Memory B cell (primary cell): ENCODE measurements around the gene SSH2.
A peak's percentile ranks its signal among the peaks of the same experiment; 100 is the strongest.
"Not testable (repeated sequence)": the region's sequence is repeated elsewhere in the genome, so short reads cannot be mapped to it uniquely, and the experiment has no call there.

Source experiments
- ATAC-seq: fragments of 150-1000 bp; cut with Tn5 transposase; 2 replicates; pipeline ENCODE4 v1.10.0; 2021; ENCODE audit warnings: low read depth, mild to moderate bottlenecking, moderate library complexity
- DNase-seq, 2 donors: peaks; one replicate each; pipeline ENCODE4 v3.0.0; 2022; ENCODE audit warnings: low spot score in 2 of 2
- H3K27ac Mint-ChIP-seq: one replicate; pipeline ENCODE4 v1.8.0; 2022; ENCODE audit warnings: mild to moderate bottlenecking, moderate library complexity, mixed read lengths
- H3K27me3 Mint-ChIP-seq: one replicate; pipeline ENCODE4 v1.8.0; 2022; ENCODE audit warnings: mixed read lengths
- H3K36me3 Mint-ChIP-seq: one replicate; pipeline ENCODE4 v1.8.0; 2022; ENCODE audit warnings: mild to moderate bottlenecking, mixed read lengths
- H3K4me1 Mint-ChIP-seq: one replicate; pipeline ENCODE4 v1.8.0; 2022; ENCODE audit warnings: mixed read lengths
- H3K4me3 Mint-ChIP-seq: one replicate; pipeline ENCODE4 v1.8.0; 2022; ENCODE audit warnings: mild to moderate bottlenecking, moderate library complexity, mixed read lengths
- H3K9me3 Mint-ChIP-seq: one replicate; pipeline ENCODE4 v1.8.0; 2022; ENCODE audit warnings: mixed read lengths

Gene SSH2, protein sequence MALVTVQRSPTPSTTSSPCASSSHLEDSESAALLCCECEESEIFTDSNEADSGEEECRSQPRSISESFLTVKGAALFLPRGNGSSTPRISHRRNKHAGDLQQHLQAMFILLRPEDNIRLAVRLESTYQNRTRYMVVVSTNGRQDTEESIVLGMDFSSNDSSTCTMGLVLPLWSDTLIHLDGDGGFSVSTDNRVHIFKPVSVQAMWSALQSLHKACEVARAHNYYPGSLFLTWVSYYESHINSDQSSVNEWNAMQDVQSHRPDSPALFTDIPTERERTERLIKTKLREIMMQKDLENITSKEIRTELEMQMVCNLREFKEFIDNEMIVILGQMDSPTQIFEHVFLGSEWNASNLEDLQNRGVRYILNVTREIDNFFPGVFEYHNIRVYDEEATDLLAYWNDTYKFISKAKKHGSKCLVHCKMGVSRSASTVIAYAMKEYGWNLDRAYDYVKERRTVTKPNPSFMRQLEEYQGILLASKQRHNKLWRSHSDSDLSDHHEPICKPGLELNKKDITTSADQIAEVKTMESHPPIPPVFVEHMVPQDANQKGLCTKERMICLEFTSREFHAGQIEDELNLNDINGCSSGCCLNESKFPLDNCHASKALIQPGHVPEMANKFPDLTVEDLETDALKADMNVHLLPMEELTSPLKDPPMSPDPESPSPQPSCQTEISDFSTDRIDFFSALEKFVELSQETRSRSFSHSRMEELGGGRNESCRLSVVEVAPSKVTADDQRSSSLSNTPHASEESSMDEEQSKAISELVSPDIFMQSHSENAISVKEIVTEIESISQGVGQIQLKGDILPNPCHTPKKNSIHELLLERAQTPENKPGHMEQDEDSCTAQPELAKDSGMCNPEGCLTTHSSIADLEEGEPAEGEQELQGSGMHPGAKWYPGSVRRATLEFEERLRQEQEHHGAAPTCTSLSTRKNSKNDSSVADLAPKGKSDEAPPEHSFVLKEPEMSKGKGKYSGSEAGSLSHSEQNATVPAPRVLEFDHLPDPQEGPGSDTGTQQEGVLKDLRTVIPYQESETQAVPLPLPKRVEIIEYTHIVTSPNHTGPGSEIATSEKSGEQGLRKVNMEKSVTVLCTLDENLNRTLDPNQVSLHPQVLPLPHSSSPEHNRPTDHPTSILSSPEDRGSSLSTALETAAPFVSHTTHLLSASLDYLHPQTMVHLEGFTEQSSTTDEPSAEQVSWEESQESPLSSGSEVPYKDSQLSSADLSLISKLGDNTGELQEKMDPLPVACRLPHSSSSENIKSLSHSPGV (N-terminal part only)

GRCh38 chr17:29929533-29930408 lies at the start of gene SSH2:
Gene SSH2, minus strand, starts transcription at chr17:29930228. Its CDS starts 228 bp downstream, at chr17:29930000.
- peaks cover 23% of the 10 kb centered on the region for H3K4me1 Mint-ChIP-seq
- no peak within 1 kb of the TSS for H3K4me3 Mint-ChIP-seq
- peak; percentile 82 for DNase-seq
- peaks cover 4% of the 10 kb centered on the region for H3K36me3 Mint-ChIP-seq
- ATAC-seq: peak; percentile 68
- no peaks in the 10 kb centered on the region for H3K9me3 Mint-ChIP-seq
- H3K27ac Mint-ChIP-seq: no peak within 1 kb of the TSS
- H3K27me3 Mint-ChIP-seq: no peaks in the 10 kb centered on the region

DNA sequence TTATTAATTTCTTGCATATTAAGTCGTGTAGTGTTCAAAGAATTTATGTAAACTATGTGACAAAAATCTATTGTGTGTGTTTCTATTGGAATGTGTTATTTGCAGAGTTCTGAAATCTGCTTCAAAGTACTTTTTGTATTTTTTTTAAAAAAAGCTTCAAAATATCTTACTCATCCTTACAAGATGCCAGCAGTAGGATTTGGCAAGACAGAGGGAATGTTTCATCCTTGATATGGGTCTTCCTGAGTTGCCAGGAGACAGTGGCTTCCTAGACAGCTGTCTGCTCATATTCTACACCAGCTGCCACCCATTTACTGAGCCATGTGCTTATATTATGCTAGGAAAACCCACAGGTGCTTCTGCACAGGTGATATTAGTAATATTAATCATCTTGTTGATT lies 47.8 kb upstream of the SSH2 start:
- Mint-ChIP-seq H3K4me1 (no peaks in the 10 kb centered on the region), H3K27me3 (peaks cover 3% of the 10 kb centered on the region), H3K9me3 (no peaks in the 10 kb centered on the region), H3K36me3 (peaks cover 2% of the 10 kb centered on the region), H3K27ac (no peak overlapping the region), H3K4me3 (no peak overlapping the region)
- ATAC-seq: no peak
- DNase-seq: no peak

- Mint-ChIP-seq H3K36me3 (no peaks in the 10 kb centered on the region), H3K9me3 (no peaks in the 10 kb centered on the region), H3K4me1 (no peaks in the 10 kb centered on the region), H3K27ac (no peak overlapping the region), H3K27me3 (no peaks in the 10 kb centered on the region), H3K4me3 (no peak overlapping the region)
- ATAC-seq (no peak), DNase-seq (no peak)
These were observed 43.0 kb upstream of the SSH2 start for GRCh38 chr17:29973005-29973404.

DNA sequence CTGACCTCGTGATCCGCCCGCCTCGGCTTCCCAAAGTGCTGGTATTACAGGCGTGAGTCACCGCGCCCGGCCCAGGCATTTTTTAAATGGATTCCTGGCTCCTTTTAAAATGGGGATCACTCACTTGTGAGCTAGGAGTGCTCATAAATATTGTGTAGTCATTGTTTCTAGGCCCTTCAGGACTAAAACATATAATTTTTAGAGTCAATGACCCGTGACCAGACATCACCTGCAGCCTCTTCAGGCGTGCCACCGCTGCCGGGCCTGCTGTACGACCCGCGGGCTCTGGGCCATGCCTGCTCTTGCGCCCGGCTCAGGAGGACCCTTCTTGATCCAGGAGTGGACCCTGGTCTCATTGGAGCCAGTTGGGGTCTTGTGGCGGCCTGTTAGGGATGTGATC lies 42.2 kb upstream of the SSH2 start:
- ATAC-seq (no peak), DNase-seq (no peak)
- Mint-ChIP-seq H3K4me3 (no peak overlapping the region), H3K27ac (no peak overlapping the region), H3K9me3 (no peaks in the 10 kb centered on the region), H3K36me3 (no peaks in the 10 kb centered on the region), H3K4me1 (no peaks in the 10 kb centered on the region), H3K27me3 (no peaks in the 10 kb centered on the region)

DNA sequence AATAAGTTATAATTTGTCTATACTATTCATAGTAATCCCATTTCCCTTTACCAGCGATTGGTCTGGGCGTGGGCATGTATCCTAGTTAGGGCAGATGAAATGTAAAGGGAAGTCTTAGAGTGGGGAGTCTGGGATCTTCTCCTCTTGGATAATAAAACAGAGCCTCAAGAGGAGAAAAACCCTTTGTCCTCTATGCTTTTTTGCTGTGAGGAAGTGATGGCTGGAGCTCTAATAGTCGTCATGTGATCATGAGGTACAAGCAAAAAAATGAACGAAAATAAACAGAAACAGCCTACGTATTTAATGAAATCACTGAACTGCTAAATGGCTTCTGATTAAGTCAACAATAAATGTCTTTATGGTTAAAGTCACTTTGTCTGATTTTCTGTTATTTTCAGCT lies 38.2 kb upstream of the SSH2 start:
- Mint-ChIP-seq H3K27me3 (no peaks in the 10 kb centered on the region), H3K36me3 (no peaks in the 10 kb centered on the region), H3K9me3 (peaks cover 3% of the 10 kb centered on the region), H3K4me3 (no peak overlapping the region), H3K4me1 (no peaks in the 10 kb centered on the region), H3K27ac (no peak overlapping the region)
- DNase-seq (no peak), ATAC-seq (no peak)

GRCh38 chr17:29962656-29963055 lies 32.6 kb upstream of the SSH2 start:
- Mint-ChIP-seq H3K4me1 (no peaks in the 10 kb centered on the region), H3K27ac (no peak overlapping the region)

GRCh38 chr17:29959658-29960337 lies 29.8 kb upstream of the SSH2 start:
- ATAC-seq (no peak), DNase-seq (no peak)
- Mint-ChIP-seq H3K27me3 (no peaks in the 10 kb centered on the region), H3K9me3 (peaks cover 6% of the 10 kb centered on the region), H3K36me3 (peaks cover 4% of the 10 kb centered on the region), H3K4me1 (no peaks in the 10 kb centered on the region), H3K27ac (no peak overlapping the region), H3K4me3 (no peak overlapping the region)

More at GRCh38 chr17:29962656-29963055, 32.6 kb upstream of the SSH2 start:
- Mint-ChIP-seq H3K36me3 (no peaks in the 10 kb centered on the region), H3K9me3 (peaks cover 6% of the 10 kb centered on the region), H3K27me3 (no peaks in the 10 kb centered on the region), H3K4me3 (no peak overlapping the region)
- DNase-seq (no peak), ATAC-seq (no peak)

DNA sequence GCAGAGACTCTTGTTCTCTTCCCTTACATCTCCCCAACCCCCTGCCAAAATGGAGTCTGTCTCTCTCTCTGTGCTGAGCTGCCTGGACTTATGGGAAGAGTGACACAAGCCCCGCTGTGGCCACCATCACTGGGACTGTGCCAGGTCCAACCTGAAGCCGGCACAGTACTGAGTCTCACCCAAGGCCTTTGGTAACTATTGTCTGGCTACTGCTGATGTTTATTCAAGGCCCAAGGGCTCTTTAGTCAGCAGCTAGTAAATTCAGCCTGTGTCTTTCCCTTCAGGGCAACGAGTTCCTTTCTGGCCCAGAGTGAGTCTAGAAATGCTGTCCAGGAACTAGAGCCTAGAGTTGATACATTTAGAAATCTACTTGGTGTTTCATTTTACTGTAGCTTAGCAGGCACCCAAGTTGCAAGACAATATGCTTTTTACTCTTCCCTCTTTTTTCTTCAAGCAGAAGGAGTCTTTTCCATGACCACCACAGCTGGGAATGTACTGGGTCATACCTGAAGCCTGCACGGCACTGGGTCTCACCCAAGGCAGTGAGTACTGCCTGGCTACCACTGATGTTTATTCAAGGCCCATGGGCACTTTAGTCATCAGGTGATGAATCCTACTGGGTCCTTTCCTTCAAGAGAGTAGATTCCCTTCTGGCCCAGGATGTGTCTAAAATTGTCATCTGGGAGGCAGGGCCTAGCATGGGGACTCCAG lies 29.1 kb upstream of the SSH2 start:
- Mint-ChIP-seq H3K36me3 (peaks cover 4% of the 10 kb centered on the region), H3K27me3 (no peaks in the 10 kb centered on the region), H3K27ac (no peak overlapping the region), H3K4me3 (no peak overlapping the region), H3K4me1 (no peaks in the 10 kb centered on the region), H3K9me3 (peaks cover 3% of the 10 kb centered on the region)
- ATAC-seq: no peak
- DNase-seq: no peak

GRCh38 chr17:29957488-29957887 lies 27.5 kb upstream of the SSH2 start:
- not testable (repeated sequence) for H3K4me3 Mint-ChIP-seq, H3K36me3 Mint-ChIP-seq, H3K9me3 Mint-ChIP-seq, H3K27me3 Mint-ChIP-seq, H3K4me1 Mint-ChIP-seq, ATAC-seq, H3K27ac Mint-ChIP-seq, DNase-seq

- no peaks in the 10 kb centered on the region for H3K4me1 Mint-ChIP-seq
- H3K36me3 Mint-ChIP-seq: peaks cover 9% of the 10 kb centered on the region
- ATAC-seq: no peak
These were observed 26.2 kb upstream of the SSH2 start for GRCh38 chr17:29956225-29956624.

DNA sequence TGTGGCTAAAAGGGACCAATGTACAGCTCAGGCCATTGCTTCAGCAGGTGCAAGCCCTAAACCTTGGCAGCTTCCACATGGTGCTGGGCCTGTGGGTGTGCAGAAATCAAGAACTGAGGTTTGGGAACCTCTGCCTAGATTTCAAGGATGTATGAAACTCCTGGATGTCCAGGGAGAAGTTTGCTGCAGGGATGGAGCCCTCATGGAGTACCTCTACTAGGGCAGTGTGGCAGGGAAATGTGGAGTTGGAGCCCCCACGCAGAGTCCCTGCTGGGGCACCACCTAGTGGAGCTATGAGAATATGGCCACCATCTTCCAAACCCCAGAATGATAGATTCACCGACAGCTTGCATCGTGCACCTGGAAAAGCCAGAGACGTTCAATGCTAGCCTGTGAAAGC lies 24.4 kb upstream of the SSH2 start:
- ATAC-seq (no peak), DNase-seq (no peak)
- Mint-ChIP-seq H3K36me3 (peaks cover 9% of the 10 kb centered on the region), H3K27me3 (no peaks in the 10 kb centered on the region), H3K27ac (no peak overlapping the region), H3K9me3 (peaks cover 8% of the 10 kb centered on the region), H3K4me3 (no peak overlapping the region), H3K4me1 (peaks cover 10% of the 10 kb centered on the region)

More at GRCh38 chr17:29956225-29956624, 26.2 kb upstream of the SSH2 start:
- DNase-seq: no peak
- Mint-ChIP-seq H3K27me3 (no peaks in the 10 kb centered on the region), H3K4me3 (no peak overlapping the region), H3K9me3 (peaks cover 8% of the 10 kb centered on the region), H3K27ac (no peak overlapping the region)

DNA sequence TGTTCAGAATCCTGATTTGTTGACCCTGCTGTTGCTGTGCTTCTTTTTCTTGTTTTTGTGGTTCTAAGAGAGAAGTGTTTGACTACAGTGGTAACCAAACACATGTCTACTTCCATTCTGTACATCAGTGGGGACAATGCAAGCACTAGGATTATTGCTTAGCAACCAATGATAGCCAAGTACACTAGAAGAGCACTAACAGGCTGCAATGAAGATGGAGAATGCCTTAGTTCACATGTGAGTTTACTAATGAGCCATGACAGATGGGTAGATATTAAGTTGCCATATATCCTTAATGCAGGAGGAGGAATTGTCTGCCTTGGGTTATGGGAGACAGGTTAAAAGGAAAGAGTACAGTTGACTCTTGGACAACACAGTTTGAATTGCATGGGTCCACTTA lies 19.7 kb upstream of the SSH2 start:
- ATAC-seq (no peak), DNase-seq (no peak)
- Mint-ChIP-seq H3K36me3 (peaks cover 5% of the 10 kb centered on the region), H3K4me1 (peaks cover 21% of the 10 kb centered on the region), H3K27me3 (no peaks in the 10 kb centered on the region), H3K4me3 (no peak overlapping the region), H3K9me3 (peaks cover 6% of the 10 kb centered on the region), H3K27ac (no peak overlapping the region)
